GM23338 (cell line): ENCODE measurements around the gene ITIH4. TPM values are rescaled to one million over a fixed set of nuclear protein-coding genes. Genes with fewer than 3 reads are reported as not detected.

Experiments
- ATAC-seq: fragments of 200-7000 bp; cut with Tn5 transposase; 3 replicates; pipeline ENCODE4 v1.9.1; 2020
- DNase-seq: peaks from one replicate; pipeline ENCODE4 v3.0.0-alpha.2; 2015; ENCODE audit warnings: low spot score
- H2AFZ ChIP-seq: fragments of 200-600 bp; sonication (generic); 2 replicates; pipeline ENCODE4 v1.8.0; 2016; ENCODE audit warnings: antibody characterized with exemption, mild to moderate bottlenecking, moderate library complexity
- H3F3A ChIP-seq: fragments of 200-600 bp; sonication (generic); replicated peaks from 2 replicates; pipeline ENCODE4 v1.8.0; 2017; ENCODE audit warnings: antibody characterized with exemption, mixed run types, low read depth
- H3K27ac ChIP-seq: fragments of 200-600 bp; sonication (generic); 2 replicates; pipeline ENCODE4 v1.6.1; 2016; ENCODE audit warnings: low read depth
- H3K27me3 ChIP-seq: fragments of 200-600 bp; sonication (generic); 2 replicates; pipeline ENCODE4 v1.8.0; 2016; ENCODE audit warnings: mild to moderate bottlenecking, mixed run types, moderate library complexity; ENCODE audit not compliant: insufficient read depth
- H3K36me3 ChIP-seq: fragments of 200-600 bp; sonication (generic); 2 replicates; pipeline ENCODE4 v1.8.0; 2016; ENCODE audit warnings: mild to moderate bottlenecking; ENCODE audit not compliant: insufficient read depth
- H3K4me1 ChIP-seq: fragments of 200-600 bp; sonication (generic); 2 replicates; pipeline ENCODE4 v1.8.0; 2016; ENCODE audit warnings: mild to moderate bottlenecking, moderate library complexity; ENCODE audit not compliant: insufficient read depth
- H3K4me2 ChIP-seq: fragments of 200-600 bp; sonication (generic); 2 replicates; pipeline ENCODE4 v1.7.1; 2017; ENCODE audit warnings: mixed run types
- H3K4me3 ChIP-seq: fragments of 200-600 bp; sonication (generic); 2 replicates; pipeline ENCODE4 v1.6.1; 2016; ENCODE audit warnings: mixed run types
- H3K79me2 ChIP-seq: fragments of 200-600 bp; sonication (generic); replicated peaks from 2 replicates; pipeline ENCODE4 v1.8.0; 2017; ENCODE audit warnings: mild to moderate bottlenecking; ENCODE audit not compliant: insufficient read depth
- H3K9me2 ChIP-seq: fragments of 200-600 bp; sonication (generic); 2 replicates; pipeline ENCODE4 v1.8.0; 2017; ENCODE audit not compliant: insufficient read depth
- H4K20me1 ChIP-seq: fragments of 200-600 bp; sonication (generic); replicated peaks from 2 replicates; pipeline ENCODE4 v1.8.0; 2017; ENCODE audit warnings: mild to moderate bottlenecking; ENCODE audit not compliant: insufficient read depth
- H3K27ac Mint-ChIP-seq: 2 replicates; pipeline ENCODE4 v1.8.0; 2020; ENCODE audit warnings: inconsistent platforms, mild to moderate bottlenecking, moderate library complexity, mixed read lengths
- H3K27me3 Mint-ChIP-seq: 3 replicates; pipeline ENCODE4 v1.8.0; 2022; ENCODE audit warnings: low read depth, mild to moderate bottlenecking, moderate library complexity, mixed read lengths, inconsistent platforms; ENCODE audit not compliant: insufficient read depth, poor library complexity
- H3K36me3 Mint-ChIP-seq: 3 replicates; pipeline ENCODE4 v1.8.0; 2021; ENCODE audit warnings: low read depth, mild to moderate bottlenecking, inconsistent platforms, moderate library complexity, mixed read lengths
- H3K4me1 Mint-ChIP-seq: 3 replicates; pipeline ENCODE4 v1.8.0; 2020; ENCODE audit warnings: mild to moderate bottlenecking, inconsistent platforms, mixed read lengths
- H3K4me3 Mint-ChIP-seq: 3 replicates; pipeline ENCODE4 v1.8.0; 2021; ENCODE audit warnings: moderate library complexity, mild to moderate bottlenecking, inconsistent platforms, mixed read lengths
- H3K9me3 Mint-ChIP-seq: 3 replicates; pipeline ENCODE4 v1.8.0; 2020; ENCODE audit warnings: moderate library complexity, mild to moderate bottlenecking, inconsistent platforms, mixed read lengths
- CTCF ChIP-seq, 2 experiments: fragments of 200-600 bp in 1 of 2; sonication (generic) in 1 of 2; conservative IDR thresholded peaks; 2 replicates each; pipeline versions ENCODE4 v1.5.1 to v1.6.1; 2016 to 2017; ENCODE audit warnings: antibody characterized with exemption in 2 of 2, low read depth in 2 of 2, mild to moderate bottlenecking in 2 of 2, moderate library complexity in 1 of 2
- ETS1 ChIP-seq: IDR thresholded peaks from 2 replicates; pipeline ENCODE4 v1.6.1; 2016; ENCODE audit warnings: antibody characterized with exemption
- NANOG ChIP-seq: IDR thresholded peaks from 2 replicates; pipeline ENCODE4 v1.6.1; 2016; ENCODE audit warnings: antibody characterized with exemption, borderline replicate concordance
- POLR2AphosphoS5 ChIP-seq: IDR thresholded peaks from 2 replicates; pipeline ENCODE4 v1.6.1; 2016; ENCODE audit warnings: antibody characterized with exemption, low read depth
- ZNF331 ChIP-seq: fragments of 250-450 bp; sonication (Bioruptor Pico); IDR thresholded peaks from 2 replicates; pipeline ENCODE4 v1.5.0; 2020; ENCODE audit warnings: low read depth, mild to moderate bottlenecking, moderate library complexity
- ZNF462 ChIP-seq: fragments of 250-450 bp; sonication (Bioruptor Pico); IDR thresholded peaks from 2 replicates; pipeline ENCODE4 v1.5.0; 2020; ENCODE audit warnings: mild to moderate bottlenecking, moderate library complexity
- polyA plus RNA-seq: library from polyadenylated mRNA; unstranded; fragments of >200 nt; fragmentation: Nextera tagmentation; extraction: Ambion mirVana; gene quantifications from 2 replicates; pipeline ENCODE4 v1.2.1, GENCODE V29; 2016
- total RNA-seq: library from RNA; depleted of rRNA; stranded (reverse); fragments of >200 nt; shearing (Covaris generic); gene quantifications from 2 replicates; pipeline ENCODE4 v1.2.3, GENCODE V29; 2014

ITIH4 gene
- total and polyA plus RNA-seq, 2 experiments from 2014 or later: 0.82 to 1.4 TPM

GRCh38 chr3:52817860-52818259 is 12.6 kb downstream of the ITIH4 start (continued):
- no peak for TF ChIP-seq ETS1
- TF ChIP-seq CTCF (conservative IDR thresholded peaks at IDR 0.05; ENCODE audit: low read depth in 2 of 2): no peak

GRCh38 chr3:52817221-52817620 is 13.3 kb downstream of the ITIH4 start:
- Histone ChIP-seq H3K4me2 (no peak overlapping the region), H3F3A (no peaks in the 10 kb centered on the region), H2AFZ (no peak overlapping the region), H3K27ac (no peak overlapping the region), H3K9me2 (no peaks in the 10 kb centered on the region), H3K27me3 (no peaks in the 10 kb centered on the region), H3K36me3 (no peaks in the 10 kb centered on the region), H3K4me3 (no peak overlapping the region), H3K79me2 (no peaks in the 10 kb centered on the region), H3K4me1 (peaks cover 7% of the 10 kb centered on the region; the same call in 1 of the 2 replicates), H4K20me1 (no peaks in the 10 kb centered on the region)
- TF ChIP-seq POLR2AphosphoS5 (no peak), NANOG (no peak), ZNF331 (no peak), ZNF462 (no peak)
- Mint-ChIP-seq H3K4me1 (peaks cover 18% of the 10 kb centered on the region), H3K4me3 (no peak overlapping the region), H3K27me3 (peaks cover 21% of the 10 kb centered on the region), H3K9me3 (no peaks in the 10 kb centered on the region; the same call in 1 of the 3 replicates), H3K27ac (no peak overlapping the region), H3K36me3 (no peaks in the 10 kb centered on the region)
- no peak for ATAC-seq
- DNase-seq: no peak
